Endodermal cell (in vitro differentiated cells): Measurements from ENCODE around the gene PPP1R18. TPM values are rescaled to one million over a fixed set of nuclear protein-coding genes. Genes with fewer than 3 reads are reported as not detected.
A peak's percentile ranks its signal among the peaks of the same experiment; 100 is the strongest.

Experiments used
- DNase-seq: peaks from one replicate; pipeline ENCODE4 v3.0.0-alpha.2; 2017
- H3K27ac ChIP-seq: 2 replicates; pipeline ENCODE4 v1.5.1; 2013; ENCODE audit warnings: mild to moderate bottlenecking, low read depth, low read length, moderate library complexity
- H3K27me3 ChIP-seq: 2 replicates; pipeline ENCODE4 v1.6.1; 2013; ENCODE audit warnings: mild to moderate bottlenecking, low read length, moderate library complexity; ENCODE audit not compliant: insufficient read depth, control insufficient read depth, poor library complexity, severe bottlenecking
- H3K36me3 ChIP-seq: 2 replicates; pipeline ENCODE4 v1.7.0; 2013; ENCODE audit warnings: mild to moderate bottlenecking, low read length, moderate library complexity; ENCODE audit not compliant: control insufficient read depth, insufficient read depth
- H3K4me1 ChIP-seq: one replicate; pipeline ENCODE4 v1.7.0; 2013; ENCODE audit warnings: low read length; ENCODE audit not compliant: control insufficient read depth, insufficient read depth
- H3K4me3 ChIP-seq: 2 replicates; pipeline ENCODE4 v1.5.1; 2013; ENCODE audit warnings: mild to moderate bottlenecking, low read length, moderate library complexity
- H3K9ac ChIP-seq: 2 replicates; pipeline ENCODE4 v1.6.1; 2013; ENCODE audit warnings: mild to moderate bottlenecking, low read length, moderate library complexity; ENCODE audit not compliant: poor library complexity, severe bottlenecking; ENCODE audit errors: extremely low read depth
- H3K9me3 ChIP-seq: 2 replicates; pipeline ENCODE4 v1.6.1; 2013; ENCODE audit warnings: mild to moderate bottlenecking, low read length, moderate library complexity; ENCODE audit not compliant: control insufficient read depth
- H3K27ac Mint-ChIP-seq: 2 replicates; pipeline ENCODE4 v1.8.0; 2020; ENCODE audit warnings: mixed read lengths
- H3K27me3 Mint-ChIP-seq: 2 replicates; pipeline ENCODE4 v1.8.0; 2021; ENCODE audit warnings: mild to moderate bottlenecking, mixed read lengths; ENCODE audit not compliant: insufficient read depth
- H3K36me3 Mint-ChIP-seq: 2 replicates; pipeline ENCODE4 v1.8.0; 2020; ENCODE audit warnings: low read depth, mixed read lengths
- H3K4me1 Mint-ChIP-seq: 2 replicates; pipeline ENCODE4 v1.8.0; 2020; ENCODE audit warnings: mixed read lengths
- H3K4me3 Mint-ChIP-seq: 2 replicates; pipeline ENCODE4 v1.8.0; 2020; ENCODE audit warnings: mild to moderate bottlenecking, moderate library complexity, mixed read lengths
- H3K9me3 Mint-ChIP-seq: 2 replicates; pipeline ENCODE4 v1.8.0; 2020; ENCODE audit warnings: mild to moderate bottlenecking, mixed read lengths
- CTCF ChIP-seq: fragments of 200-600 bp; sonication (generic); conservative IDR thresholded peaks from 2 replicates; pipeline ENCODE4 v1.5.0; 2021; ENCODE audit warnings: antibody characterized with exemption, mild to moderate bottlenecking
- WGBS, 2 experiments: methylation state at CpG; one replicate each; pipeline versions ENCODE4 v1.1.5 to v1.1.7; 2013; ENCODE audit warnings: missing lambda C conversion rate in 2 of 2, mixed read lengths in 1 of 2; ENCODE audit not compliant: insufficient coverage in 1 of 2, insufficient read length in 1 of 2; 5-methylcytosine and 5-hydroxymethylcytosine counted together
- total RNA-seq, 2 donors: library from RNA; stranded (reverse); fragmentation: NEBNext Ultra II Directional in 1 of 2; extraction: Animal tissue kit (Norgen Biotek cat#: 25700) in 1 of 2; gene quantifications; 2 replicates in 1 of 2; 3 replicates in 1 of 2; pipeline ENCODE4 v1.2.1, GENCODE V29; 2021

Gene PPP1R18
- total RNA-seq, 2 donors from 2014 or later: 27.6 to 31.4 TPM

GRCh38 chr6:30681766-30682142 is 4.7 kb downstream of the PPP1R18 start:
- H3K9me3 ChIP-seq: no peaks in the 10 kb centered on the region
- Mint-ChIP-seq H3K36me3 (peaks cover 26% of the 10 kb centered on the region), H3K27ac (no peak overlapping the region), H3K4me3 (peak overlapping the region; percentile 75), H3K9me3 (no peaks in the 10 kb centered on the region), H3K27me3 (no peaks in the 10 kb centered on the region), H3K4me1 (peaks cover 54% of the 10 kb centered on the region)
- peak overlapping the region; percentile 95 for H3K4me3 ChIP-seq
- TF ChIP-seq CTCF: no peak
- DNase-seq: no peak
- H3K9ac ChIP-seq: no peak overlapping the region
- peaks cover 34% of the 10 kb centered on the region for H3K36me3 ChIP-seq
- peaks cover 18% of the 10 kb centered on the region for H3K4me1 ChIP-seq
- WGBS, 2 experiments: 88 to 93% methylated on average over 3 to 4 of the region's 4 CpGs
- no peaks in the 10 kb centered on the region for H3K27me3 ChIP-seq
- no peak overlapping the region for H3K27ac ChIP-seq

- H3K36me3 ChIP-seq: peaks cover 41% of the 10 kb centered on the region
- 80 to 86% methylated on average over 5 to 7 of the region's 7 CpGs for WGBS, 2 experiments
- H3K4me3 ChIP-seq: peak overlapping the region; percentile 65
- H3K36me3 Mint-ChIP-seq: peaks cover 27% of the 10 kb centered on the region
- DNase-seq: no peak
- H3K4me1 Mint-ChIP-seq: peaks cover 47% of the 10 kb centered on the region
- no peak overlapping the region for H3K4me3 Mint-ChIP-seq
- peak overlapping the region; percentile 55 for H3K27ac Mint-ChIP-seq
- H3K27ac ChIP-seq: peak overlapping the region; percentile 38
- no peaks in the 10 kb centered on the region for H3K9me3 Mint-ChIP-seq
- TF ChIP-seq CTCF: no peak
- H3K4me1 ChIP-seq: peaks cover 12% of the 10 kb centered on the region
- H3K9me3 ChIP-seq: no peaks in the 10 kb centered on the region
- H3K27me3 Mint-ChIP-seq: no peaks in the 10 kb centered on the region
- H3K9ac ChIP-seq: no peak overlapping the region
- H3K27me3 ChIP-seq: no peaks in the 10 kb centered on the region
Observed at GRCh38 chr6:30679765-30680535, 6.5 kb downstream of the PPP1R18 start.

GRCh38 chr6:30678964-30679726 is 7.3 kb downstream of the PPP1R18 start:
- Mint-ChIP-seq H3K36me3 (peaks cover 26% of the 10 kb centered on the region), H3K4me1 (peaks cover 42% of the 10 kb centered on the region), H3K27me3 (no peaks in the 10 kb centered on the region), H3K9me3 (no peaks in the 10 kb centered on the region), H3K4me3 (no peak overlapping the region), H3K27ac (no peak overlapping the region)
- no peak overlapping the region for H3K9ac ChIP-seq
- H3K4me1 ChIP-seq: peaks cover 12% of the 10 kb centered on the region
- WGBS, 2 experiments: 25% methylated on average over 11 to 30 of the region's 31 CpGs
- no peaks in the 10 kb centered on the region for H3K27me3 ChIP-seq
- TF ChIP-seq CTCF: peak; percentile 99
- peak overlapping the region; percentile 65 for H3K4me3 ChIP-seq
- peak; percentile 97 for DNase-seq
- no peaks in the 10 kb centered on the region for H3K9me3 ChIP-seq
- H3K27ac ChIP-seq: no peak overlapping the region
- peaks cover 41% of the 10 kb centered on the region for H3K36me3 ChIP-seq
